Karpas-422 (cell line): Measurements from ENCODE around the gene RAD51B. TPM values are rescaled to one million over a fixed set of nuclear protein-coding genes. Genes with fewer than 3 reads are reported as not detected.
"Not testable (repeated sequence)": the region's sequence is repeated elsewhere in the genome, so short reads cannot be mapped to it uniquely, and the experiment has no call there.

Source experiments
- DNase-seq: peaks from one replicate; pipeline ENCODE4 v3.0.0-alpha.2; 2015
- H2AFZ ChIP-seq: fragments of 200-600 bp; sonication (generic); 2 replicates; pipeline ENCODE4 v1.6.1; 2014; ENCODE audit warnings: antibody characterized with exemption, low read length, mixed read lengths
- H3K27ac ChIP-seq: fragments of 200-600 bp; sonication (generic); 2 replicates; pipeline ENCODE4 v1.5.1; 2014; ENCODE audit warnings: mild to moderate bottlenecking, low read length, moderate library complexity
- H3K27me3 ChIP-seq: fragments of 200-600 bp; sonication (generic); 2 replicates; pipeline ENCODE4 v1.6.1; 2014; ENCODE audit warnings: low read length, mixed read lengths
- H3K36me3 ChIP-seq: fragments of 200-600 bp; sonication (generic); 2 replicates; pipeline ENCODE4 v1.6.1; 2014; ENCODE audit warnings: low read length, mixed read lengths; ENCODE audit not compliant: insufficient read depth
- H3K4me1 ChIP-seq: fragments of 200-600 bp; sonication (generic); 2 replicates; pipeline ENCODE4 v1.6.1; 2014; ENCODE audit warnings: mild to moderate bottlenecking, low read length, mixed read lengths
- H3K4me2 ChIP-seq: fragments of 200-600 bp; sonication (generic); 2 replicates; pipeline ENCODE4 v1.6.1; 2014; ENCODE audit warnings: low read length, low read depth, mild to moderate bottlenecking; ENCODE audit not compliant: poor library complexity, severe bottlenecking
- H3K4me3 ChIP-seq: fragments of 200-600 bp; sonication (generic); 2 replicates; pipeline ENCODE4 v1.5.1; 2014; ENCODE audit warnings: mild to moderate bottlenecking, antibody characterized with exemption, low read length, mixed read lengths
- H3K79me2 ChIP-seq: fragments of 200-600 bp; sonication (generic); 2 replicates; pipeline ENCODE4 v1.6.1; 2014; ENCODE audit warnings: mild to moderate bottlenecking, low read length, mixed read lengths
- H3K9ac ChIP-seq: fragments of 200-600 bp; sonication (generic); 2 replicates; pipeline ENCODE4 v1.6.0; 2014; ENCODE audit warnings: low read length
- H3K9me2 ChIP-seq: fragments of 200-600 bp; sonication (generic), shearing (Covaris generic); replicated peaks from 2 replicates; pipeline ENCODE4 v1.6.0; 2014; ENCODE audit warnings: mild to moderate bottlenecking, low read length, moderate library complexity; ENCODE audit not compliant: insufficient read depth
- H3K9me3 ChIP-seq: fragments of 300-700, 200-600 bp; sonication (generic); 2 replicates; pipeline ENCODE4 v1.6.1; 2014; ENCODE audit warnings: low read length, mixed read lengths
- H4K20me1 ChIP-seq: fragments of 200-600 bp; sonication (generic); 2 replicates; pipeline ENCODE4 v1.6.1; 2014; ENCODE audit warnings: mild to moderate bottlenecking, antibody characterized with exemption, low read length, low read depth; ENCODE audit not compliant: insufficient read depth
- total RNA-seq: library from RNA; depleted of rRNA; stranded (reverse); fragments of >200 nt; shearing (Covaris generic); gene quantifications from 2 replicates; pipeline ENCODE4 v1.2.3, GENCODE V29; 2014; ENCODE audit warnings: low replicate concordance

Gene RAD51B
- total RNA-seq, 1 experiment from 2014 or later: 107 TPM

DNA sequence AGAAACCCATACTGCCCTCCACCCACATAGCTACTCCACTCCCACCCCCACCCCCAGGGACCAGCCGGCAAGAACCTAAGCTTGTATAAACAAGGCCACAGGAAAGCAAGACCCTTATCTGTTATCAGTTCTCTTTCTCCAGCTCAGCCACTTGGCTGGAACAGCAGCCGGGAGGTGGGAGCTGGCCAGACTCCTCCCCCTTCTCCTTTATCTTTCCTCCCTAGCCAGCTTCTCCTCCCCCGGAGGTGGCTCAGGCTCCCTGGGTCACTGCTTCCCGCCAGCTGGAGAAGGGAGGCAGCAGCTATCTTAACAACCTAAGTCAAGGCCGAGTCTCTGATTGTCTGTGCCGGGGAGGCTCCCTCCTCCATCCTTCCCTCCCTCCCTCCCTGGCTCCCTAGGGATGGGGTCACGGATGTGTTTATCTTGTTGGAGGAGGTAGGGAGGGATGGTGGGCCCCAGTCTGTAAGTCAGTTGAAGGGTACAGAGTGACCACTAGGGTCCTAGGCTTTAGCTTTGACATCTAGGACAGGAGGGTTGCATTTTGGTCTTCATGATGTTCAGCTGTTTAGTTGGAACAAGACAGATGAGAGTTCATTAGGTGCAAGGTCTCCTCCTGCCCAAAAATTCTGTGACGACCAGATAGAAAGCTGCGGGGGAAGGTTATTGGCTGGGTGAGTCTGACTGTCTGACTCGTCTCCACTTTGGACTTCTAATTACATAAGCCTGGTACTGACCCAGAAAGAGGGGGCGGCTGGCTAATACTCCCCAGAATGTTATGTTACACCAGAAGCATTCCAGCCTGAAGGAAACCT, 943.6 kb downstream of the RAD51B start:
- H3K4me3 ChIP-seq: no peak overlapping the region
- H3K4me2 ChIP-seq: no peak overlapping the region
- no peaks in the 10 kb centered on the region for H3K4me1 ChIP-seq
- no peaks in the 10 kb centered on the region; the same call in 1 of the 2 replicates for H3K27me3 ChIP-seq
- no peak for DNase-seq
- H4K20me1 ChIP-seq: no peaks in the 10 kb centered on the region
- no peak overlapping the region for H3K9ac ChIP-seq
- H2AFZ ChIP-seq: no peak overlapping the region
- no peaks in the 10 kb centered on the region for H3K9me2 ChIP-seq
- no peaks in the 10 kb centered on the region for H3K79me2 ChIP-seq
- no peaks in the 10 kb centered on the region for H3K9me3 ChIP-seq
- H3K36me3 ChIP-seq: no peaks in the 10 kb centered on the region
- H3K27ac ChIP-seq: no peak overlapping the region

DNA sequence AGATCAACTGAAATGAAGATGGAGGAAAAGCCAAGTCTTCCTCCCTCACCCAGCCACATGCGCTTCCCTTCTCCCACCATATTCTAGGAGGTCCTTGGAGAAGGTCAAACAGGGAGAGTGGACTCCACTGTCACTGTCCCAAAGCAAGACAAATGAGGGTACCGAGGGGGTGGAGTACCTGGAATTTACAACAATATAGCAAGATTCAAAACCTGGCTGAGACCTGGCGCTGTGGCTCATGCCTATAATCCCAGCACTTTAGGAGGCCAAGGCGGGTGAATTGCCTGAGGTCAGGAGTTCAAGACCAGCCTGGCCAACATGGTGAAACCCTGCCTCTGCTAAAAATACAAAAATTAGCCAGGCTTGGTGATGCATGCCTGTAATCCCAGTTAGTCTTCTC, 944.3 kb downstream of the RAD51B start:
- H4K20me1 ChIP-seq, H3K9me3 ChIP-seq, H3K4me2 ChIP-seq, H3K4me3 ChIP-seq, H3K9ac ChIP-seq, H3K79me2 ChIP-seq, H3K4me1 ChIP-seq, DNase-seq, H2AFZ ChIP-seq, H3K36me3 ChIP-seq, H3K9me2 ChIP-seq, H3K27me3 ChIP-seq, H3K27ac ChIP-seq: not testable (repeated sequence)

DNA sequence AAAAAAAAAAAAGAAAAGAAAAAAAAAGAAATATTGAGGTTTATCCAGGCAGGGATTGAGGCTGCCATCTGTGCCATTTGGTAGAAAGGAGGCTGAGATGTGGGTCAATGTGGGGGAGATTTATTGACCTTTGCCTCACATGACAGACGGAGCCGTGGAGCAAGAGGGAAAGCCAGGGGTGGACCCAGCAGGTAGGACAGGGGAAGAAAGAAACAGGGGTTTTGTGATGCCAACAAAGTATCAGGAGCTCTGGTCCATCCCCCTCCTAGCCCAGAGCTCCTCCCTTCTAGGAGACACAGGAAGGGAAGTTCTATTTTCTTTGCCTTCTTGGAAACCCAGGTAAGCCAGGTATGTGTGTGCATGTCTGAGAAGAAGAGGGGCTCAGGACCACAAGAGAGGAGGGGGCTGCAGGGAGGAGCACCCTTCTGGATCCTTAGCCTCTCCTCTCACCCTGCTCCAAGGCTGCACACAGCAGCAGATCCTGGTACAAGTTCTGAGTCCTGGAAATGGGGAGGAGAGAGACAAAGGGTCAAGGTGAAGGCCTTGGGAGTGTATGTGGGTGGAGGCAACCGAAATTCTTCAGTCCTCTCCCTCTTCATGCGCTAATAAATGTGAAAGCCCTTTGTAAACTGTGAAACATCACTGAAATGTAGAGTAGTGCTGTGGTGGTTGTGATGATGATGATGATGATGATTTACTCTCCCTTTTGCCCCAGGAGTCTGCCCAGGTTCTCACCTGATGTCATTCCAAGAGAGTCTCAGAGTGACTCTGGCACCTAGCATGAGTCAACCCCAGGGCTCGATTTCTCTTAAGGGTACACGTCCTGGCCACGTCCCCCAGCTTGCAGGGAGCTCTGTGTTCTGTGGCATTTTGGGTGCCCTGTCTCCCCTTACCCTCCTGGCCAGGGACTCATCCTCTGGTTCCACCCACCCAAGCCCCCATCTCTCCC, 947.0 kb downstream of the RAD51B start:
- H3K27me3 ChIP-seq: no peaks in the 10 kb centered on the region; the same call in 1 of the 2 replicates
- H3K79me2 ChIP-seq: no peaks in the 10 kb centered on the region
- no peak overlapping the region for H3K27ac ChIP-seq
- no peaks in the 10 kb centered on the region for H3K36me3 ChIP-seq
- H3K4me2 ChIP-seq: no peak overlapping the region
- H3K4me3 ChIP-seq: no peak overlapping the region
- no peak for DNase-seq
- no peaks in the 10 kb centered on the region for H4K20me1 ChIP-seq
- no peaks in the 10 kb centered on the region for H3K9me3 ChIP-seq
- H3K9me2 ChIP-seq: no peaks in the 10 kb centered on the region
- no peak overlapping the region for H2AFZ ChIP-seq
- no peak overlapping the region for H3K9ac ChIP-seq
- no peaks in the 10 kb centered on the region for H3K4me1 ChIP-seq

DNA sequence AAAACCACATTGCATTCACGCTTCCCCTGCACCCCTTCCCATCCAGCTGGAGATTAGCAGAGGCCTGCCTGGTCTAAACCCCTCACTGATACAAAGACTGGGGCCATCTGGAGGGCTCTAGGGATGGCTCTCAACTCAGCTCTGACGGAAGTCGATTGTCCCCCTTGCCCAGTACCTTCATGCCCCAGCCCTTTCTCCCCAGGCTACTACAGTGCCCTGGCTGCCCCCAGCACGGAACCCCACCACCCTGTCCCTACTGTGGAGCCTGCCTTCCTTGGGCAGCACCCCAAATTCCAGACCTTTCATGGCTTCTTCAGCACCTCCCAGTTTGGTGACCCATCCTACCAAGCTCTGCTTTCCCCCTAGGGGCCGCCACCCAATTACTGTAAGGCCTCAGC, 947.7 kb downstream of the RAD51B start:
- Histone ChIP-seq H3K4me1 (no peaks in the 10 kb centered on the region), H3K4me3 (no peak overlapping the region)

DNA sequence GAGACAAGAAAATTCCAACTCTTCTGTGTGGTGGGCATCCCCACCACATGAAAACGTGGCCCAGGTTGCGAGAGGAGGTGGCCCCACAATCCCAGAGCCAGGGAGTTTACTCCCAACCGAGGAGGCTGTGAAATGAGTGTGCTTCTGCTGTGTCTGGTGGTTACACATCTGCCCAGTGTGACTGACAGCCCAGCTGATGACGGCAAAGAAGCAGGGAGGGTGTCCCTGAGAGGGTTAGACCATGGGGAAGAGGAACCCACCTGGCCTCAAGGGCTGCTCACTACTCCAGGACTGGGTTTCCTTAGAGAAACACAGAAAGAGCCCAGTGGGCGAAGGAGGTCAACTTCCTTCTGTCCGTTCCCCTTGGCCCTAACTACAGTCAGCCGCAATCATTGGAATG, 948.7 kb downstream of the RAD51B start:
- H4K20me1 ChIP-seq: no peaks in the 10 kb centered on the region
- no peak overlapping the region for H2AFZ ChIP-seq
- no peak overlapping the region for H3K9ac ChIP-seq
- H3K27me3 ChIP-seq: no peaks in the 10 kb centered on the region; the same call in 1 of the 2 replicates
- H3K9me3 ChIP-seq: no peaks in the 10 kb centered on the region
- no peak overlapping the region for H3K27ac ChIP-seq
- H3K4me1 ChIP-seq: no peaks in the 10 kb centered on the region
- no peaks in the 10 kb centered on the region for H3K36me3 ChIP-seq
- H3K79me2 ChIP-seq: no peaks in the 10 kb centered on the region
- H3K9me2 ChIP-seq: no peaks in the 10 kb centered on the region
- no peak overlapping the region for H3K4me2 ChIP-seq
- DNase-seq: no peak
- H3K4me3 ChIP-seq: no peak overlapping the region

More for the DNA sequence above, 947.7 kb downstream of the RAD51B start:
- Histone ChIP-seq H3K4me2 (no peak overlapping the region), H3K9ac (no peak overlapping the region), H3K27me3 (no peaks in the 10 kb centered on the region; the same call in 1 of the 2 replicates), H3K27ac (no peak overlapping the region), H4K20me1 (no peaks in the 10 kb centered on the region), H3K36me3 (no peaks in the 10 kb centered on the region), H3K9me2 (no peaks in the 10 kb centered on the region), H3K79me2 (no peaks in the 10 kb centered on the region), H3K9me3 (no peaks in the 10 kb centered on the region), H2AFZ (no peak overlapping the region)
- DNase-seq: no peak

DNA sequence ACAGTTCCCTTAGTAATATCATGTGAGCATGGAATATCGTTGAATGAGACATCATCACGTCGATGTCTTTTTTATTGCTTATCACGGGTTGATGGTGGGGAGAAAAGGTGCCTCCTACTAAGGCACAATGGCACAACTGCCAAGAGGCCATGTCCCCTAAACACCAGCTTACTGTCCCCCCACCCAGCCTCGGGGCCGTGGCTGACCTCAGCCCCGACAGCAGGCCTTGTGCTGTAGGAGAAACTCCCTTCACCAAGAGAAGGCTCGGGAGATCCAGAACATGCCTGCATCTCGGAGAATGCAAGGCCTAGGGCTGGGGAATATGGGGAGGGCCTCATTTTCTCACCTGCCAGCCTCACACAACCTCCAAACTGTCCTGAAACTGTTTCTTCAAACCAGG, 950.5 kb downstream of the RAD51B start:
- no peaks in the 10 kb centered on the region for H3K27me3 ChIP-seq
- no peak for DNase-seq
- H3K9me3 ChIP-seq: no peaks in the 10 kb centered on the region
- no peaks in the 10 kb centered on the region for H4K20me1 ChIP-seq
- H3K9ac ChIP-seq: no peak overlapping the region
- H3K4me3 ChIP-seq: no peak overlapping the region
- no peaks in the 10 kb centered on the region for H3K79me2 ChIP-seq
- no peaks in the 10 kb centered on the region for H3K9me2 ChIP-seq
- no peak overlapping the region for H2AFZ ChIP-seq
- no peaks in the 10 kb centered on the region for H3K36me3 ChIP-seq
- H3K4me2 ChIP-seq: no peak overlapping the region
- H3K4me1 ChIP-seq: no peaks in the 10 kb centered on the region
- H3K27ac ChIP-seq: no peak overlapping the region

DNA sequence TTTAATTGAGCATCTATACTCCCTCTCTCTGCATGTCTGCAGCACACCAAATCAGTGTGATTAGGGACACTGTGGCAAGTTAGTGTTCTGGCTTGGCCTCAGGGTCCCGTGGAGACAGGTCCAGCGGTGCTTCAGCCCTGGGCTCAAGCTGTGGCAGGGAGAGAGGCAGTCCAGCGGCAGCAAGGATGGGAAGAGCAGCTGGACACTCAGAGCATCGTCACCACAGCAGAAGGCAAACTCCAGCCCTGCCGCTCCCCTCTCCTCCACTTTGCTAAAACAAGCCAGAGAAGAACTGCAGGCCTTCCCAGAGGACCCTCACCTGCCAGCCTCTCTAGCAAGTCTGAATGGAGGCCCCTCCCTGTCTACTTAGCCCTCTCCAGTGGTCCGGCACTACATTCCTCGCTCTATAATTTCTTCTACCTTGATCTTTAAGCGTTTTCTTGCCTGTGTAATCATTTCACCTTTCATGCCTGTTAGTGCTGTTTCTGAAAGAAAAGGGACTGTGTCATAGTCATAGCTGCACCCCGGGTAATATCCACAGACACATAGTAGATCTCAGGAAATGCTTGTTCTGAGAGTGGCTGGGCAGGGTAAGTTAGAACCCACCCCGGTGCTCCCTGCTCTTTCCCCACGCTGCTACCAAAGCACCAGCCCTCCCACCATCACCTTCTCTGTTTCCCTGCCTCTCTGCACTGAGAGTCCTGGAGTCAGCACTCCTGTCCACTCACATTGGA, 951.1 kb downstream of the RAD51B start:
- no peaks in the 10 kb centered on the region for H3K4me1 ChIP-seq
- no peaks in the 10 kb centered on the region for H4K20me1 ChIP-seq
- no peaks in the 10 kb centered on the region for H3K9me3 ChIP-seq
- no peaks in the 10 kb centered on the region for H3K36me3 ChIP-seq
- no peak overlapping the region for H3K9ac ChIP-seq
- H3K79me2 ChIP-seq: no peaks in the 10 kb centered on the region
- H2AFZ ChIP-seq: no peak overlapping the region
- no peaks in the 10 kb centered on the region for H3K9me2 ChIP-seq
- H3K27me3 ChIP-seq: no peaks in the 10 kb centered on the region
- no peak overlapping the region for H3K27ac ChIP-seq
- no peak for DNase-seq
- H3K4me3 ChIP-seq: no peak overlapping the region
- H3K4me2 ChIP-seq: no peak overlapping the region

DNA sequence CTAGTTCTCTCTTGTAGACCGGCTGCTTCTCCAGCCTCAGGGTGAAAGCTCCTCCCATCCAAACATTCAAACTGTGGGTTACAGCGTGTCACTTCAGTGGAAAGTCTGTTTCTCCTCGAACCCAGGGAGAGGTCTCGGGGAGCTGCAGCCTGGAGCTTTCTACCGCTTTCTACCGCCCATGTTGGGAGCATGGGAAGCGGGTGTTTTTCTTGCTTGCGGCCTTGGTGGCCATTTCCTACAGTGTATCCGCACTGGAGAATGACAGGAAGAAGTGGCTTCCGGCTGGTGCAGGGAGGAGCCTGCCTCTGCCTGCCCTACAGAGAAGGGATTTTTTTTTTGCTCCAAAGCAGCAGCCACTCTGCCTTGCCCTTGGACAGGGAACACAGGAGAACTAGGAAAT, 952.1 kb downstream of the RAD51B start:
- no peak overlapping the region for H2AFZ ChIP-seq
- H3K4me1 ChIP-seq: no peaks in the 10 kb centered on the region

More for the DNA sequence above, 952.1 kb downstream of the RAD51B start:
- H3K27me3 ChIP-seq: no peaks in the 10 kb centered on the region
- no peak overlapping the region for H3K4me3 ChIP-seq
- no peak for DNase-seq
- H4K20me1 ChIP-seq: no peaks in the 10 kb centered on the region
- H3K27ac ChIP-seq: no peak overlapping the region
- H3K9ac ChIP-seq: no peak overlapping the region
- H3K9me2 ChIP-seq: no peaks in the 10 kb centered on the region
- H3K4me2 ChIP-seq: no peak overlapping the region
- H3K79me2 ChIP-seq: no peaks in the 10 kb centered on the region
- no peaks in the 10 kb centered on the region for H3K36me3 ChIP-seq
- H3K9me3 ChIP-seq: no peaks in the 10 kb centered on the region
